ENCODE results near the gene TMCC3.

DNA sequence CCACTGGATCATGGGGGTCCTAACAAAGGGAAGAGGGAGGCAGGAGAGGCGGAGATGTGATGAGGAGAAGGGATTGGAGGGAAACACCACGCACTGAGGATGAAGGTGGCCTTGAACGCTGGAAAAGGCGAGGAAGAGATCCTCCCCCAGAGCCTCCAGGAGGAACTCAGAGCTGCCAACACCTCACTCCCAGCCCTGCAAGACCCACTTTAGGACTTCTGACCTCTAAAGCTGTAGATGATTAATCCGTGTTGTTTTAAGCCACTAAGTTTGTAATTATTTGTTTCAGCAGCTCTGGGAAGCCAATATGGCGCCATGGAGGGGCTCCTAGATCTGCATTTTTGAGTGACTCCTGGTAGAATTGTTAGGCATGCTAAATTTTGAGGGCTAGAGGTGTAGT lies 116.1 kb downstream of the TMCC3 start:
- TF ChIP-seq POLR2A (IDR thresholded peaks at IDR 0.05) = no peak
- TF ChIP-seq, protein P1, sequence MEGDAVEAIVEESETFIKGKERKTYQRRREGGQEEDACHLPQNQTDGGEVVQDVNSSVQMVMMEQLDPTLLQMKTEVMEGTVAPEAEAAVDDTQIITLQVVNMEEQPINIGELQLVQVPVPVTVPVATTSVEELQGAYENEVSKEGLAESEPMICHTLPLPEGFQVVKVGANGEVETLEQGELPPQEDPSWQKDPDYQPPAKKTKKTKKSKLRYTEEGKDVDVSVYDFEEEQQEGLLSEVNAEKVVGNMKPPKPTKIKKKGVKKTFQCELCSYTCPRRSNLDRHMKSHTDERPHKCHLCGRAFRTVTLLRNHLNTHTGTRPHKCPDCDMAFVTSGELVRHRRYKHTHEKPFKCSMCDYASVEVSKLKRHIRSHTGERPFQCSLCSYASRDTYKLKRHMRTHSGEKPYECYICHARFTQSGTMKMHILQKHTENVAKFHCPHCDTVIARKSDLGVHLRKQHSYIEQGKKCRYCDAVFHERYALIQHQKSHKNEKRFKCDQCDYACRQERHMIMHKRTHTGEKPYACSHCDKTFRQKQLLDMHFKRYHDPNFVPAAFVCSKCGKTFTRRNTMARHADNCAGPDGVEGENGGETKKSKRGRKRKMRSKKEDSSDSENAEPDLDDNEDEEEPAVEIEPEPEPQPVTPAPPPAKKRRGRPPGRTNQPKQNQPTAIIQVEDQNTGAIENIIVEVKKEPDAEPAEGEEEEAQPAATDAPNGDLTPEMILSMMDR (IDR thresholded peaks at IDR 0.05) = no peak

All from uterus (tissue), 2 donors.